Measurements from ENCODE around the gene SIRT3.

SIRT3 gene

GRCh38 chr11:281486-282161 is 45.5 kb upstream of the SIRT3 start:
- Histone ChIP-seq H2BK15ac (ENCODE audit: low read depth, poor library complexity, severe bottlenecking) (no peak overlapping the region), H3K14ac (ENCODE audit: low read length in 2 of 2) (no peak overlapping the region), H3K9ac (ENCODE audit: low read length) (no peak overlapping the region), H2BK5ac (ENCODE audit: low read depth, low read length, poor library complexity, severe bottlenecking) (no peak overlapping the region), H2BK12ac (ENCODE audit: low read length in 2 of 2) (no peak overlapping the region), H3K4me2 (ENCODE audit: low read length, poor library complexity, severe bottlenecking) (no peak overlapping the region), H3K18ac (ENCODE audit: low read depth in 1 of 2, low read length in 2 of 2) (no peak overlapping the region), H2AK5ac (ENCODE audit: low read length, severe bottlenecking) (no peak overlapping the region), H3K79me1 (replicated peaks; ENCODE audit: low read length, poor library complexity, severe bottlenecking) (no peaks in the 10 kb centered on the region), H3K36me3 (ENCODE audit: control insufficient read depth in 1 of 2, insufficient read depth in 2 of 2, low read depth in 1 of 2, low read length in 2 of 2) (no peaks in the 10 kb centered on the region), H4K8ac (ENCODE audit: low read length) (no peak overlapping the region), H3K27ac (ENCODE audit: low read length, poor library complexity, severe bottlenecking) (no peak overlapping the region), H2AFZ (ENCODE audit: low read depth, low read length) (no peak overlapping the region), H3K4me3 (ENCODE audit: insufficient read depth in 1 of 2, low read depth in 1 of 2, low read length in 2 of 2) (no peak overlapping the region), H3K4me1 (ENCODE audit: control insufficient read depth, insufficient read depth, low read depth, low read length) (peaks cover 5% of the 10 kb centered on the region), H3K9me3 (ENCODE audit: control insufficient read depth, low read length) (peaks cover 6% of the 10 kb centered on the region), H3K27me3 (ENCODE audit: control insufficient read depth in 1 of 2, insufficient read depth in 1 of 2, low read length in 2 of 2) (peaks cover 10 to 92% of the 10 kb centered on the region in 2 experiments), H3K4ac (ENCODE audit: low read depth in 1 of 2, low read length in 2 of 2) (no peak overlapping the region), H3K23ac (ENCODE audit: low read length in 2 of 2) (no peak overlapping the region), H2BK120ac (ENCODE audit: low read depth, low read length) (no peak overlapping the region), H4K91ac (ENCODE audit: low read length) (no peak overlapping the region)
- WGBS, result 95% methylated on average over 26 of the region's 26 CpGs
- no peak for DNase-seq

GRCh38 chr11:280706-281485 is 44.8 kb upstream of the SIRT3 start:
- H2BK12ac ChIP-seq (ENCODE audit: low read length in 2 of 2), result no peak overlapping the region
- no peak for DNase-seq
- no peak overlapping the region for H3K27ac ChIP-seq (ENCODE audit: low read length, poor library complexity, severe bottlenecking)
- H3K27me3 ChIP-seq (ENCODE audit: control insufficient read depth in 1 of 2, insufficient read depth in 1 of 2, low read length in 2 of 2), result peaks cover 10 to 88% of the 10 kb centered on the region in 2 experiments
- H2BK5ac ChIP-seq (ENCODE audit: low read depth, low read length, poor library complexity, severe bottlenecking), result no peak overlapping the region
- no peak overlapping the region for H3K4ac ChIP-seq (ENCODE audit: low read depth in 1 of 2, low read length in 2 of 2)
- no peak overlapping the region for H3K23ac ChIP-seq (ENCODE audit: low read length in 2 of 2)
- no peak overlapping the region for H2BK120ac ChIP-seq (ENCODE audit: low read depth, low read length)
- 94% methylated on average over 79 of the region's 79 CpGs for WGBS
- H2BK15ac ChIP-seq (ENCODE audit: low read depth, poor library complexity, severe bottlenecking), result no peak overlapping the region
- no peak overlapping the region for H3K18ac ChIP-seq (ENCODE audit: low read depth in 1 of 2, low read length in 2 of 2)
- H3K4me3 ChIP-seq (ENCODE audit: insufficient read depth in 1 of 2, low read depth in 1 of 2, low read length in 2 of 2), result no peak overlapping the region
- H3K9ac ChIP-seq (ENCODE audit: low read length), result no peak overlapping the region
- no peak overlapping the region for H4K8ac ChIP-seq (ENCODE audit: low read length)
- no peak overlapping the region for H3K14ac ChIP-seq (ENCODE audit: low read length in 2 of 2)
- H2AK5ac ChIP-seq (ENCODE audit: low read length, severe bottlenecking), result no peak overlapping the region
- no peak overlapping the region for H4K91ac ChIP-seq (ENCODE audit: low read length)
- no peaks in the 10 kb centered on the region for H3K36me3 ChIP-seq (ENCODE audit: control insufficient read depth in 1 of 2, insufficient read depth in 2 of 2, low read depth in 1 of 2, low read length in 2 of 2)
- no peak overlapping the region for H3K4me2 ChIP-seq (ENCODE audit: low read length, poor library complexity, severe bottlenecking)
- no peaks in the 10 kb centered on the region for H3K79me1 ChIP-seq (replicated peaks; ENCODE audit: low read length, poor library complexity, severe bottlenecking)
- peaks cover 5% of the 10 kb centered on the region for H3K4me1 ChIP-seq (ENCODE audit: control insufficient read depth, insufficient read depth, low read depth, low read length)
- peaks cover 12% of the 10 kb centered on the region for H3K9me3 ChIP-seq (ENCODE audit: control insufficient read depth, low read length)
- no peak overlapping the region for H2AFZ ChIP-seq (ENCODE audit: low read depth, low read length)

GRCh38 chr11:279966-280705 is 44.0 kb upstream of the SIRT3 start:
- WGBS, result 96% methylated on average over 81 of the region's 85 CpGs
- no peaks in the 10 kb centered on the region for H3K79me1 ChIP-seq (replicated peaks; ENCODE audit: low read length, poor library complexity, severe bottlenecking)
- H4K91ac ChIP-seq (ENCODE audit: low read length), result no peak overlapping the region
- no peak for DNase-seq
- no peak overlapping the region for H2BK12ac ChIP-seq (ENCODE audit: low read length in 2 of 2)
- no peak overlapping the region for H2BK15ac ChIP-seq (ENCODE audit: low read depth, poor library complexity, severe bottlenecking)
- H3K4me3 ChIP-seq (ENCODE audit: insufficient read depth in 1 of 2, low read depth in 1 of 2, low read length in 2 of 2), result no peak overlapping the region
- H3K23ac ChIP-seq (ENCODE audit: low read length in 2 of 2), result no peak overlapping the region
- peaks cover 18% of the 10 kb centered on the region for H3K9me3 ChIP-seq (ENCODE audit: control insufficient read depth, low read length)
- no peaks in the 10 kb centered on the region for H3K36me3 ChIP-seq (ENCODE audit: control insufficient read depth in 1 of 2, insufficient read depth in 2 of 2, low read depth in 1 of 2, low read length in 2 of 2)
- no peak overlapping the region for H4K8ac ChIP-seq (ENCODE audit: low read length)
- H2BK120ac ChIP-seq (ENCODE audit: low read depth, low read length), result no peak overlapping the region
- peaks cover 5% of the 10 kb centered on the region for H3K4me1 ChIP-seq (ENCODE audit: control insufficient read depth, insufficient read depth, low read depth, low read length)
- H2AK5ac ChIP-seq (ENCODE audit: low read length, severe bottlenecking), result no peak overlapping the region
- H3K4me2 ChIP-seq (ENCODE audit: low read length, poor library complexity, severe bottlenecking), result no peak overlapping the region
- H3K4ac ChIP-seq (ENCODE audit: low read depth in 1 of 2, low read length in 2 of 2), result no peak overlapping the region
- no peak overlapping the region for H3K27ac ChIP-seq (ENCODE audit: low read length, poor library complexity, severe bottlenecking)
- H2BK5ac ChIP-seq (ENCODE audit: low read depth, low read length, poor library complexity, severe bottlenecking), result no peak overlapping the region
- no peak overlapping the region for H3K14ac ChIP-seq (ENCODE audit: low read length in 2 of 2)
- no peak overlapping the region for H2AFZ ChIP-seq (ENCODE audit: low read depth, low read length)
- H3K27me3 ChIP-seq (ENCODE audit: control insufficient read depth in 1 of 2, insufficient read depth in 1 of 2, low read length in 2 of 2), result peaks cover 10 to 85% of the 10 kb centered on the region in 2 experiments
- no peak overlapping the region for H3K9ac ChIP-seq (ENCODE audit: low read length)
- H3K18ac ChIP-seq (ENCODE audit: low read depth in 1 of 2, low read length in 2 of 2), result no peak overlapping the region

Data from mesenchymal stem cell (in vitro differentiated cells and primary cell).